ENCODE data around the gene WDPCP.
"Not testable (repeated sequence)": the region's sequence is repeated elsewhere in the genome, so short reads cannot be mapped to it uniquely, and the experiment has no call there.

WDPCP gene

DNA sequence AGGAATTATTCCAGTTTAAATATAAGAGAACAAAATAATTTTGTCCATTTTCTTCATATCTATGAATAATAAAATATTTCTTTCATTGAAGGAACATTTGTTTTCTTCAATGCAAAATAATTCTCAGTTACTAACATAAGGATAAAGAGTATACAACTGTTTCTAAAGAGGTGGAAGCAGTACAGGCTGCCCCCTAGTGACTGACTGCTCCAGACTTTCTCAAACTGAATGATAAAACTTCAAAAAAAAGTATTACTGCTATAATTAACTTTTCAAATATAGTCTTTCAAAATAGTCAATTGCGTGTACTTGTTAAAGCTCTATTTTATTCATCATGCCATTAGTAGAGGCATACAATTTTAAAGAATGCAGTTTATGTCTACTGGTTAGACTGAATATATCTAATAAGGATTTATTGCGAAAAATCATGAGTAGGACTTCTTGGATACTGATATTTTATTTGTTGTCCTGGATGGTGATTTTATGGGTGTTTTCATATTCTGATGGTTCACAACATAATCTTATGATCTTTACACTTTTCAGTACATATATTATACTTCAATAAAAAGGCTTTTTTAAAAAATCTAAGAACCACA, 100.1 kb downstream of the WDPCP start:
- TF ChIP-seq TAF1 (IDR thresholded peaks at IDR 0.05; ENCODE audit: borderline replicate concordance, low read depth, low read length), result no peak
- no peak for TF ChIP-seq POLR2A (IDR thresholded peaks at IDR 0.05; ENCODE audit: low read depth, low read length)
- no peak for TF ChIP-seq POLR2AphosphoS5 (IDR thresholded peaks at IDR 0.05; ENCODE audit: low read depth, low read length)
- FAIRE-seq (no peak), DNase-seq (ENCODE audit: insufficient read length) (no peak)

DNA sequence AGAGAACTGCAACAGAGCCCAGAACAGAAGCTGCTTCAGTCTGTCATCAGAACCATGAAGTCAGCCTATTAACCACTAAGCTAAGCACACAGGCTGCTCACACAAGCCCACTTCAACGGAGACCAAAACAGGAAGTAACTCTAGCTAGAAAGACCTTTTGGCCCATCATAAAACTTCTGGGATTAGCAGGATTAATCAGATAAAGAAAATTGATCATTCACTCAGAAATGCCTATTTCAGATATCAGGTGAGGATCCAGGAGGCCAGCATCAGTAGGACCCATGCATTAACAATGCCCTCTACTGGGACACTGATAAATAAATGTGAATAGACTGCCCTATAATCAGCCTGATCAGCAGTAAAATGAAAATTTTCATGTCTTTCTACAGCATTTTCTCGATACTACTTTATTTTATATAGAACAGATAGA, 101.4 kb downstream of the WDPCP start:
- DNase-seq (ENCODE audit: insufficient read length) (no peak), FAIRE-seq (no peak)
- TF ChIP-seq TAF1 (IDR thresholded peaks at IDR 0.05; ENCODE audit: borderline replicate concordance, low read depth, low read length) (no peak), POLR2A (IDR thresholded peaks at IDR 0.05; ENCODE audit: low read depth, low read length) (no peak), POLR2AphosphoS5 (IDR thresholded peaks at IDR 0.05; ENCODE audit: low read depth, low read length) (no peak)

DNA sequence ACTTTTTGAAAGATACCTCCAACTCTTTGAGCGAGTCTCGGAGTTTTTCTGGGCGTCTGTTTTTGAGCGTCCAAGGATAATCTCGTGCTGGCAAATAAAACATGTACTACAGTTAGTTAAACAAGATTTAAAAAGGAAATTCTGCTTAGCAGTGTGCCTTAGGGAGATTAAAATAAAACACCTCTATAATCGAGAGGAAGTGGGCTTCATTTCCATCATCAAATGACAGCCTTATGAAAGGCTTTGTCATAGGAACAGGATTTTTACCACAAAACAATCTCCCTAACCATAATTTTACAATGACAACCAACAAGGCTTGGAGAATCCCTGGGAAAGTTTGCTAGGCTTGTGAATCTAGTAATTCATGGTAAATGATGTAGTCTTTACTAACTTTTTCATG, 103.4 kb downstream of the WDPCP start:
- FAIRE-seq (no peak), DNase-seq (ENCODE audit: insufficient read length) (no peak)
- TF ChIP-seq TAF1 (IDR thresholded peaks at IDR 0.05; ENCODE audit: borderline replicate concordance, low read depth, low read length) (no peak), POLR2A (IDR thresholded peaks at IDR 0.05; ENCODE audit: low read depth, low read length) (no peak), POLR2AphosphoS5 (IDR thresholded peaks at IDR 0.05; ENCODE audit: low read depth, low read length) (no peak)

DNA sequence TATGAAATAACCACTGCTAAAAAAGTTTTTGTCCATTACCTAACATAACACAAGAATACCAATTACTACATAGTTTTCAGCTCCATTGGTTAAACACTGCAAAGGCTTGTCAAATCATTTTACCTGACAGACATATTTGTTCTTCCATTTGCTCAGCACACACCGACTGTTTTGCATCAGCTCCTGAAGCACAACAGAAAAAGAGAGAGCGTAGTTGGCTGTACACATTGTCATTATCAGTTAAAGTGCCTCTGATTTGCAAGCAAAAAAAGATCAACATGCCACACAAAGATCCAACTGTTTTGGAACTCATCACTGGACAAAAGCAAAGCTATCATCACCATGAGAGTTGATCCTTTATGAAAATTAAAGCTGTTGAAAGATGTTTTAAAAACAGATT, 103.8 kb downstream of the WDPCP start:
- no peak for DNase-seq (ENCODE audit: insufficient read length)
- no peak for FAIRE-seq
- TF ChIP-seq POLR2AphosphoS5 (IDR thresholded peaks at IDR 0.05; ENCODE audit: low read depth, low read length) (no peak), POLR2A (IDR thresholded peaks at IDR 0.05; ENCODE audit: low read depth, low read length) (no peak), TAF1 (IDR thresholded peaks at IDR 0.05; ENCODE audit: borderline replicate concordance, low read depth, low read length) (no peak)

DNA sequence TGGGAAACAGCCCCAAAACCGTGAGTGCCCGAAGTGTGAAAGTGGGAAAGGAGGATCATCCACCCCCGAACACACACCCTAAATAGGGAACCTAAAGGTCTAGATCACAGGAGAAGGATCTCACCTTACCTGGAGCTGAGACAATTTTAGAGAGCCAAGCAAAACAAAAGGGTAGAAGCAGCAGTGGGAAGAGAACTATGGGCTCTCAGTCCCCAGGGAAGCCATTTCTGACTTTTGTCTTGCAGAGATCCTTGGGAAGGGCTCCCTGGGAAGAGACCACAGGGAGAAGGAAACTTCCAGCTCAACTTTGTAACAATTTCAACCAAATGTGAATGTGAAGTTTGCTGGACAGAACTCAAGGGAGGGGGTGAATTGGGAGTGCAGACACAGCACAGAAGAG, 110.6 kb downstream of the WDPCP start:
- DNase-seq (ENCODE audit: insufficient read length) (no peak), FAIRE-seq (peak; percentile 21)
- TF ChIP-seq TAF1 (IDR thresholded peaks at IDR 0.05; ENCODE audit: borderline replicate concordance, low read depth, low read length) (no peak), POLR2A (IDR thresholded peaks at IDR 0.05; ENCODE audit: low read depth, low read length) (no peak), POLR2AphosphoS5 (IDR thresholded peaks at IDR 0.05; ENCODE audit: low read depth, low read length) (no peak)

DNA sequence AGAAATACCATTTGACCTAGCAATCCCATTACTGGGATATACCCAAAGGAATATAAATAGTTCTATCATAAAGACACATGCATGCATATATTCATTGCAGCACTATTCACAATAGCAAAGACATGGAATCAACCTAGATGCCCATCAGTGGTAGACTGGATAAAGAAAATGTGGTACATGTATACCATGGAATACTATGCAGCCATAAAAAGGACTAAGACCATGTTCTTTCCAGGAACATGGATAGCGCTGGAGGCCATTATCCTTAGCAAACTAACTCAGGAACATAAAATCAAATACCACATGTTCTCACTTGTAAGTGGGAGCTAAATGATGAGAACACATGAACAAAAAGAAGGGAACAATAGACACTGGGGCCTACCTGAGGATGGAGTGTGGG, 119.0 kb downstream of the WDPCP start:
- not testable (repeated sequence) for FAIRE-seq; DNase-seq (ENCODE audit: insufficient read length)

DNA sequence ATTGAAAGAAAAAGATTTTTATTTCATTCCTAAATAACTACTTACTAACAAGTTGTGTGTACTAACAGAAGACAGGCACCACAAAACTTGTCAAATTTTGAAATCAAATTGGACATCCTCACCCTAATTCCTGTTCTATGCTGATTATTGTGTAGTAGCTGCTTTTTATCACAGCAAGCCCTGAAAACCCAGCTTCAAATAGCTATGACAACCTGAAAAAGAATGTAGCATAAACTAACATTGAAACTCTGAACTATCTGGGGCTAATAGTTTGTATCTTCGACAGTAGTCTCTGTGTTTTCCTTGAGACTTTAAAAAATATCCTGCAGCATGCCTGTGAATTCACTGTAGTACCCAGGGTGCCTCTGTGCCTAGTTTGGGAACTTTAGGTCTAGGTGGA, 122.6 kb downstream of the WDPCP start:
- no peak for FAIRE-seq
- no peak for DNase-seq (ENCODE audit: insufficient read length)
- TF ChIP-seq TAF1 (IDR thresholded peaks at IDR 0.05; ENCODE audit: borderline replicate concordance, low read depth, low read length) (no peak), POLR2A (IDR thresholded peaks at IDR 0.05; ENCODE audit: low read depth, low read length) (no peak), POLR2AphosphoS5 (IDR thresholded peaks at IDR 0.05; ENCODE audit: low read depth, low read length) (no peak)

DNA sequence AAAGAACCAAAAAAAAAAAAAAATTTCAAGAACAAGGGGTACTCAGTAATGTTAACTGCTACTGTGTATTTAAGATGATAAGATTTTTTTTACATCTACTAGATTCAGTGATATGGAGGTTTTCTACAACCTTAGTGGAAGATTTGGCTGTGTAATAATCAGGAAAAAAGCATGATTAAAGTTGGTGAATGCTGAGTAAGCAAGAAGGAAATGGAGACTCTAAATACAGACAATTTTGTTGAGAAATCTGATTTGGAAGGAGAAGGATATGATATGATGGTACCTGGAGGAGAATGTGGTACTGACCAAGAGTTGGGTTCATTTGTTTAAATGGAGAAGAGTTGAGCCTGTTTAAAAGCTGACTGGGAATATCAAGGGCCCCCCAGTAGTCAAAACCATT, 125.1 kb downstream of the WDPCP start:
- DNase-seq (ENCODE audit: insufficient read length) (no peak), FAIRE-seq (no peak)
- TF ChIP-seq TAF1 (IDR thresholded peaks at IDR 0.05; ENCODE audit: borderline replicate concordance, low read depth, low read length), result no peak
- no peak for TF ChIP-seq POLR2AphosphoS5 (IDR thresholded peaks at IDR 0.05; ENCODE audit: low read depth, low read length)
- TF ChIP-seq POLR2A (IDR thresholded peaks at IDR 0.05; ENCODE audit: low read depth, low read length), result no peak

DNA sequence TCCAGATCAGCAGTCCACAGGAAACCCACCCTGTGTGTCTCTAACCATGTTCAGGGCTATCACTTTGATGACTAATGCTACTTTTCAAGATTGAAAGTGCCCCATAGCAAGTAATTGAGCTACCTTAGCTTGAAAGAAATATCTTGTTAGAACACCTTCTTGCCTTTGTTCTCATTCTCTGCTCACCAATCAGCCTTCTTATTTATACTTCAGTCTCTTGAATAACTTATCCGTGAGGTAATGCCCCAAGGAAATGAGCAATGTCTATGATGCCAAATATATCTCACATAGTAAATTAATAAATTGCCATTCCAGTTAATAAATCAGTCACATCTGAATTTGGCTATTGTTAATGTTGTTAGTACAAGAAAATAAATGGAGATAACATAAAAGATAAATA, 141.6 kb downstream of the WDPCP start:
- DNase-seq (ENCODE audit: insufficient read length) (no peak), FAIRE-seq (no peak)
- TF ChIP-seq POLR2AphosphoS5 (IDR thresholded peaks at IDR 0.05; ENCODE audit: low read depth, low read length) (no peak), TAF1 (IDR thresholded peaks at IDR 0.05; ENCODE audit: borderline replicate concordance, low read depth, low read length) (no peak), POLR2A (IDR thresholded peaks at IDR 0.05; ENCODE audit: low read depth, low read length) (no peak)

DNA sequence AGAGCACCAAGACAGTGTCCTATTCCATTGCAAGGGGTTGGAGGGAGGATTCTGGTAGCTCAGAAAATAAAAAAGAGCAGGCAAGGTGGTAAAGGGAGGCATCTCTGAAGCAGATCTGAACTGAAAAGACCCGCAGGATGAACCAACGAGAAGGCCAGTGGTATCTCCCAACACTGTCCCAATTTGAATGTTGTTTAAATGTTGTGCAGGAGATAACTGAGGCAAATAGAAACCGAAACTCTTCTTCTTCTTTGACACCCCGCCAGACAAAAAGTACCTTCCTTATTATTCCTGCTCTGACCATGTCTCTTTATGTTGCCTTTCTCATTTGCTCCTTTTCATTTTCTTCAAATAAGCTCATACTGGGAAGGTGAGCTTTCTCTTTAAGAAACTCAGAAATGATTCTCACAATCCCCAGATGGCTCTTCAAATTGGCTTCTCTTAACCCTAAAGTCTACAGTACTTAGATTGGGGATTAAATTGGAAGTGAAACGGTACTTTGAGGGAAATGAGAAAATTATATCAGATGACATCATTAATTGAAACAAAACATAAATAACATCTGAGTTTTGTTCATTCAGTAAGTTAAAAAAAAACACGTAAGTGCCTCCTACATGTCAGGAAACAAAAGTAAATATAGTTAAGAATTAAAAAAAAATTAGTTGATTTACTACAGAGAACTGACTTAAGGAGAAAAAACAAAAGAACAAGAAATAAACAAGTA, 143.6 kb downstream of the WDPCP start:
- peak; percentile 5 for FAIRE-seq
- TF ChIP-seq TAF1 (IDR thresholded peaks at IDR 0.05; ENCODE audit: borderline replicate concordance, low read depth, low read length), result no peak
- no peak for TF ChIP-seq POLR2A (IDR thresholded peaks at IDR 0.05; ENCODE audit: low read depth, low read length)
- no peak for DNase-seq (ENCODE audit: insufficient read length)

DNA sequence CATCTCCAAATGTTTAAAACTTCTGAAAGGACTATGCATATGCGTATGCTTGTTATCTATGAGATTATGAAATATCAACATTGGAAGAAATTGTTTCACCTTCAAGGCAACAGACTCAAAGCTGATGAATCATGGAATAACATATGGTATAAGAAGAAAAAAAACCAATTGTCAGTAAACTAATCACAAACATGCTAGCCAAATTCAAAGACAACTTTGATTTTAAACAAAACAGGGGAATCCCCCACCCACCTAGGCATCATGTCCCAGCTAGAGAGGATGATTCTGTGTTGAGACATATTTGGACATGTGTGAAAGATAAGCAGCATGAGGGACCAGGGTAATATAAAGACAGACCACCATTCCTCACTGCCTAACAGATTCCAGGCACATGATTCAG, 147.7 kb downstream of the WDPCP start:
- DNase-seq (ENCODE audit: insufficient read length) (no peak), FAIRE-seq (no peak)

DNA sequence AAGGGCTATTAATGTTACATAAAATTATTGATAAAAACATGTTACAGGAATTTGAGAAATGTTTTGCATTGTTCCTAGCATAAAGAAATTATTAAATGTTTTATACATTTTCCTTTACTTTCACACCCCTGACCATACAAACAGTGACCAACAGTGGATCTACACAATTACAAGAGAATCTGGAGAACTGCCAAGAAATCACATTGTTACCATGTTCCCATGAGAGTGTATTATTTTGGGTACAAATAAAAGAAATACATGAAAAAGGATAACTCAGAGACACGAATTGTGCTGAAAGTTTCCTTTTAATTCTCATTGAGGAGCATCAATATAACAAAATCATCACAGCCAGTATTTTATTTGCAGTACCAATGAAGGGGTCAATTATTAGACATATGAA, 150.1 kb downstream of the WDPCP start:
- DNase-seq (ENCODE audit: insufficient read length) (no peak), FAIRE-seq (no peak)
- no peak for TF ChIP-seq POLR2A (IDR thresholded peaks at IDR 0.05; ENCODE audit: low read depth, low read length)
- TF ChIP-seq TAF1 (IDR thresholded peaks at IDR 0.05; ENCODE audit: borderline replicate concordance, low read depth, low read length), result no peak
- TF ChIP-seq POLR2AphosphoS5 (IDR thresholded peaks at IDR 0.05; ENCODE audit: low read depth, low read length), result no peak

More for the DNA sequence above, 147.7 kb downstream of the WDPCP start:
- TF ChIP-seq POLR2A (IDR thresholded peaks at IDR 0.05; ENCODE audit: low read depth, low read length), result no peak
- TF ChIP-seq TAF1 (IDR thresholded peaks at IDR 0.05; ENCODE audit: borderline replicate concordance, low read depth, low read length), result no peak
- no peak for TF ChIP-seq POLR2AphosphoS5 (IDR thresholded peaks at IDR 0.05; ENCODE audit: low read depth, low read length)
